Ovary (tissue), 3 donors: ENCODE results near the gene HPSE.

Experiments used
- POLR2A ChIP-seq: fragments of 450-650 bp; IDR thresholded peaks from one replicate; pipeline ENCODE4 v1.6.1; 2017; ENCODE audit warnings: antibody characterized with exemption, mild to moderate bottlenecking, moderate library complexity
- TF ChIP-seq, protein P1 (sequence below), 3 donors: fragments of 450-650 bp in 2 of 3; fragments of 200-600 bp in 1 of 3; IDR thresholded peaks; one replicate each; pipeline versions ENCODE4 v1.5.1 to v1.8.0; 2016 to 2022; ENCODE audit warnings: antibody characterized with exemption in 3 of 3, mild to moderate bottlenecking in 1 of 3
- donor health status: DM: no; HTN: no; CAD: no.

DNA sequence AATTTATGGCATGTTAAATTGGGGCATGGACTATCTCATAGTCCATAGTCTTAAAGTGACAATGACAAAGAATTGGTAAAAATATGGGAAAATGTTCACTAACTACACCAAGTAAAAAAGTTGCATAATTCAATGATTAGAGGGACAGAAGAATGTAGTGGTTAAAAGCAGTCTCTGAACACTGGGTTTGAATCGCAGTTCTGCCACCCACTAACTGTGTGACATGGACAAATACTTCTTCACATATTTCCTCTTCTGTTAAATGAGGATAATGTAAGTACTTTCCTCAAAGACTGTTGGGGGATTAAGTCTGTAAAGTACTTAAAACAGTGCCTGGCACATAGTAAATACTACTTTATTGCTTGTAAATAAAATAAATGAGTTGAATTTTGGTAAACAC, 65.4 kb downstream of the HPSE start:
- TF ChIP-seq, protein P1, sequence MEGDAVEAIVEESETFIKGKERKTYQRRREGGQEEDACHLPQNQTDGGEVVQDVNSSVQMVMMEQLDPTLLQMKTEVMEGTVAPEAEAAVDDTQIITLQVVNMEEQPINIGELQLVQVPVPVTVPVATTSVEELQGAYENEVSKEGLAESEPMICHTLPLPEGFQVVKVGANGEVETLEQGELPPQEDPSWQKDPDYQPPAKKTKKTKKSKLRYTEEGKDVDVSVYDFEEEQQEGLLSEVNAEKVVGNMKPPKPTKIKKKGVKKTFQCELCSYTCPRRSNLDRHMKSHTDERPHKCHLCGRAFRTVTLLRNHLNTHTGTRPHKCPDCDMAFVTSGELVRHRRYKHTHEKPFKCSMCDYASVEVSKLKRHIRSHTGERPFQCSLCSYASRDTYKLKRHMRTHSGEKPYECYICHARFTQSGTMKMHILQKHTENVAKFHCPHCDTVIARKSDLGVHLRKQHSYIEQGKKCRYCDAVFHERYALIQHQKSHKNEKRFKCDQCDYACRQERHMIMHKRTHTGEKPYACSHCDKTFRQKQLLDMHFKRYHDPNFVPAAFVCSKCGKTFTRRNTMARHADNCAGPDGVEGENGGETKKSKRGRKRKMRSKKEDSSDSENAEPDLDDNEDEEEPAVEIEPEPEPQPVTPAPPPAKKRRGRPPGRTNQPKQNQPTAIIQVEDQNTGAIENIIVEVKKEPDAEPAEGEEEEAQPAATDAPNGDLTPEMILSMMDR (IDR thresholded peaks at IDR 0.05): no peak
- no peak for TF ChIP-seq POLR2A
